Stimulated activated CD8-positive, alpha-beta memory T cell treated with anti-CD3 and anti-CD28 coated beads, Interleukin-7, amount 100 ng/mL, for 1 hour (primary cell): ENCODE results near the gene DHDH.
"Not testable (repeated sequence)": the region's sequence is repeated elsewhere in the genome, so short reads cannot be mapped to it uniquely, and the experiment has no call there.

Experiments
- DNase-seq, 2 donors: peaks; one replicate each; pipeline ENCODE4 v3.0.0-alpha.2; 2020; ENCODE audit warnings: low read depth in 2 of 2

The DHDH gene

GRCh38 chr19:48915757-48916156, 17.7 kb upstream of the DHDH start:
- DNase-seq: no peak

- no peak for DNase-seq
Measured at GRCh38 chr19:48918071-48918470, 15.4 kb upstream of the DHDH start.

- DNase-seq: no peak
Measured at GRCh38 chr19:48918801-48919247, 14.7 kb upstream of the DHDH start.

- not testable (repeated sequence) for DNase-seq
Measured at GRCh38 chr19:48919271-48919670, 14.2 kb upstream of the DHDH start.

GRCh38 chr19:48920949-48921348, 12.6 kb upstream of the DHDH start:
- no peak for DNase-seq

GRCh38 chr19:48921721-48922500, 11.6 kb upstream of the DHDH start:
- DNase-seq: no peak

GRCh38 chr19:48922548-48923490, 10.7 kb upstream of the DHDH start:
- DNase-seq: no peak

GRCh38 chr19:48925240-48925843, 8.2 kb upstream of the DHDH start:
- no peak for DNase-seq

GRCh38 chr19:48925890-48926289, 7.6 kb upstream of the DHDH start:
- not testable (repeated sequence) for DNase-seq

- DNase-seq: no peak
Measured at GRCh38 chr19:48926909-48927308, 6.6 kb upstream of the DHDH start.

GRCh38 chr19:48927692-48928091, 5.8 kb upstream of the DHDH start:
- not testable (repeated sequence) for DNase-seq

- no peak for DNase-seq
Measured at GRCh38 chr19:48928164-48929025, 5.1 kb upstream of the DHDH start.

GRCh38 chr19:48934837-48935236, 1.3 kb downstream of the DHDH start:
- no peak for DNase-seq

GRCh38 chr19:48935864-48936263, 2.4 kb downstream of the DHDH start:
- DNase-seq: no peak

GRCh38 chr19:48938256-48938655, 4.8 kb downstream of the DHDH start:
- no peak for DNase-seq

GRCh38 chr19:48940902-48941301, 7.4 kb downstream of the DHDH start:
- DNase-seq: no peak

- no peak for DNase-seq
Measured at GRCh38 chr19:48943081-48943480, 9.6 kb downstream of the DHDH start.

GRCh38 chr19:48945415-48945814, 11.9 kb downstream of the DHDH start:
- DNase-seq: no peak

- DNase-seq: no peak
Measured at GRCh38 chr19:48945817-48946216, 12.3 kb downstream of the DHDH start.

- no peak for DNase-seq
Measured at GRCh38 chr19:48946463-48947257, 13.2 kb downstream of the DHDH start.

GRCh38 chr19:48947258-48947542, 13.7 kb downstream of the DHDH start:
- no peak for DNase-seq
